GM19324 (cell line): ENCODE measurements around the gene RTN4.

ENCODE experiments used
- ATAC-seq: cut with Tn5 transposase; IDR thresholded peaks from one replicate; pipeline ENCODE4 v1.9.1; 2021; ENCODE audit warnings: mild to moderate bottlenecking, moderate library complexity; ENCODE audit not compliant: unreplicated experiment, low FRiP score

The RTN4 gene

DNA sequence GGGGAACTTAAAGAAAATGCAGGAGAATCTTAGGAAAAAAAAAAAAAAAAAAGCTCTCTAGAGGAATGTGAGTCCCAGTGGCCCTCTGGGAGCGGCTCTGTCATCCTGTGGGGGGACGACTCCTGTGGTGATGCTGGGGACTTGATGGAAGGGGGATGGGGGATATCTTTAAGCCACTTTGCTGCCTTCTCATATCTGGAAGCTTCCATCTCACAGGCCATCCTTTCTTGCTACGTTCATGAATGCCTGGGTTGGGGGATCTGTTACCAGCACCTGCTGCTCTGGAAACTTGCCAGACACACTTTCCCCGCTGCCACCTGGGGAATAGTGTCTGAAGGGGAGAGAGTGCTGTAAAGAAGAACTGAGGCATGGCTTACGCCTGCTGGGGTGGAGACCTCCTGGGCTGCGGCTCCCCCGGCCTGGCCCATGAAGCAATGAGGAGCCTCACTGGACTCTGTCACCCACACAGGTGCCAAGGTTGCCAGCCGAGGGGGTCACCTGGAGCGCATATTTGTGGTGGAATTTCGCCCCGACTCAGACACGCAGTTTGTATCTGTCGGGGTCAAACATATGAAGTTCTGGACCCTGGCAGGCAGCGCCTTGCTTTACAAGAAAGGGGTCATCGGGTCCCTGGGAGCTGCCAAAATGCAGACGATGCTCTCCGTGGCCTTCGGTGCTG, 92.8 kb downstream of the RTN4 start:
- ATAC-seq, result no peak

DNA sequence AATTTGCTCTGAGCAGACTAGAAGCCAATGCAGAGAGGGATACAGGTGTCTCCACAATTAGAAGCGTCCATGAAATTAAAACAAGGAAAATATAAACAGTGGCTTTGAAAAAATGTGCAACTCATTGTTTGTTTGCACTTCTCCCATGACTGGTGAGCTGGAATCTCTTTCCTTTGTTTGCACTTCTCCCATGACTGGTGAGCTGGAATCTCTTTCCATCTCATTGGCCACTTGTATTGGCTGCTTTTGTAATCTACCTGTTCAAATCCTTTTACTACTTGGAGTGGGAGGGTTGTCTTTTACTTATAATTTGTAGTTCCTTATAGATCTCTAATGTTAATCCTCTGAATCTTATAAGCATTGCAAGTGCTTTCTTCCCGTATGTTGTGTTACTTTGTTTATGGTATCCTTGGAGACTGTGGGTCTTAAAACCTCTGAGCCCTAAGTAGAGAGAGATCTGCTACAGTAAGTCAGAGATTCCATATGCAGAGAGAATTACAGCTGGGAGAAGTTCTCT, 94.1 kb downstream of the RTN4 start:
- ATAC-seq, result no peak

DNA sequence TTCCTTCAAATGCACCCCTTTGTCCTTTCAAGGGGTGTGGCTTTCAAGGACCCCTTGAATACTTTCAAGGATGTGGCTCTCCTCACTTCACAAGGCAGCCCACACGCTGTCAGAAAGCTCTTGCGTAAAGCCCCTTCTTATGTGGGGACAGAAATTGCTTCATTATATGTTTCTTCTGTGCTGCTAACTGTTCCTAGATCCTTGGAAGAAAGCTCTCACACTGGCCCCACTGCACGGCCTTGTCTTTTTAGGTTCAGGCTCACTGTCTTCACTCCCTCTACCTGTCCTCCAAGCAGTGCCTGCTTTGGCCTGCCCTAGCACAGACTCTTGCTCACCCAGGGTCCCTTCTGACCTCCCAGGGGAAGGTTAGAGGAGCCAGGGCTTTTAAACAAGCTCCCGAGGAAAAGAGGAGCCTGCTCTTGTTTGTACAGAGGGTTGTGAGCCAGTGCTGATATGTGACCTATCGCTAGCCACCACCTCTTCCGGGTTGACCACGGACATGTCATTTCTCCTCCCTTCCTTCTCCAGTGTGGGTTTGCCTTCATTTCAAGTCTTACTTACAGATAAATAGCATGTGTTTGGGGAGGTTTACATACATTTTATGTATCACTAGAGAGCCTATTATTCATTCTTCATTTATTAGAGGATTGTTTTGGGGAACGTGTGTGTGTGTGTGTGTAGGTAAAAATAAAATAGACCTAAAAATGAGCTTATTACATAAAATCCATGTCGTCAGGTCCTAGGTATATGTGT, 94.7 kb downstream of the RTN4 start:
- no peak for ATAC-seq

DNA sequence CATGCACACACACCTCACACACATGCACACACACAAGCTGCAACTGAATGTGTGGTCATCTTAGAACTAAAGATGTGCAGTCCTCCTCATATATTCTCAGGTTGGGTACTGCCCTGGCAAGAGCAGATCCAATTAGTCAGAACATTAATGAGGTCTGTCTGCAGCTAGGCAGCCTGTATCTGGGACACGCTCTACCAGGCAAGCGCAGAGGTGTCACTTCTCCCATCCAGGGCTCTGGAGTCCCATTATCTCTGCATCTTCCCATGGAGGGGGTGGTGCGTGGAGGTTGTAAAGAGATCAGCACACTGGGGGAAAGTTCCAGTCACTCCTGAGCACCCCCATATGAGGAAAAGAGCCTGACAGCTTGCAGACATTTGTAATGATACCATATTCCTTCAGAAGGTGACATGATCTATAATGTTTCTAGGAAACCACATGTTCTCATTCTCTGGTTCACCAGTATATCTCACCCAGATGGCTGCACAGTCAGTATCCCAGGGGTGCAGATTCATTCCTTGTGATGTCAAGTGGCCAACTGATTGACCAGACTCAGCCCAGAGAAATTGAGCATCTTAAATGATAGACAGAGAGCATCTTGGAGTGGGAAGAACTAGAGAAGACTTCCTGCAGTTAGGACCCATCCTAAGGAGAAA, 95.4 kb downstream of the RTN4 start:
- ATAC-seq, result no peak

DNA sequence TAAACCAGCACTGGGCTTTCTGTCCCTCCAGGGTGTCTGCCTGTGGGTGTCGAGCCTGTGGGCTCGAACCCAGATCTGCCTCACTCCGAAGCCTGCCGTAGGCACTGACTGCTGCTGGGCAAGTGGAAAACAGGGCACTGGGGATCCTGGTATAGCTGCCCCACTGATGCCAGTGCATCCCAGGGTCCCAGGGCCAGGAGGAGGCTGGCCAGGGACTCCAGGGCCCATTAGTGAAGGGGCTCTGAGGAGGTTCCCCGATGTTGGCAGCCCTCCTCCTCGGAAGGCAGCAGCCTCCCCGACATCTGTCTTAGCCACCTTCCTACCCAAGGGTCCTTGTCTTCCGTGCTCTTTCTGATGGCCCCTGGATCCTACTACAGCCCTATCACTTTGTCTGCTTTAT, 96.1 kb downstream of the RTN4 start:
- ATAC-seq, result no peak

DNA sequence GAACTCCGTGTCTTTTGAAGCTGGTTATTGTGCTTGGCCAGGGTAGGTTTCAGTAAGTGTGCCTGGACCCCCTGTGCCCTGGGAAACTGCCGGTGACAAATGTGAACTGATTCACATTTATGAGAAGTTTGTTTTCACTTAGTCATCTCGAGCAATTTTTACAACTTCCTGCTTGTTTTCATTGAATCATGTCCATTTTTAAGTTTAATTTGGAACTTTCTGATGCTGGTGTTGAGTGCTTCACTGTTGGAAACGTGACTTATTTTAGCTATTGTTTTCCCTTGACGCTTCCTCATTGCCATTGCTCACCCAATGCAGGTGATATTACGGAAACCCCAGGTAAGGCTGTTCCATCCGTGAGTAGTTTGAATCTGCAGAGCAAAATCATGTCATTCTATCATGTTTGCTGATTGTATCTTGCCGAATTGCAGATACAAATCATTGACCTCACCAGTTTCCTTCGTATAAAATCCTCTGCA, 97.2 kb downstream of the RTN4 start:
- ATAC-seq, result no peak

DNA sequence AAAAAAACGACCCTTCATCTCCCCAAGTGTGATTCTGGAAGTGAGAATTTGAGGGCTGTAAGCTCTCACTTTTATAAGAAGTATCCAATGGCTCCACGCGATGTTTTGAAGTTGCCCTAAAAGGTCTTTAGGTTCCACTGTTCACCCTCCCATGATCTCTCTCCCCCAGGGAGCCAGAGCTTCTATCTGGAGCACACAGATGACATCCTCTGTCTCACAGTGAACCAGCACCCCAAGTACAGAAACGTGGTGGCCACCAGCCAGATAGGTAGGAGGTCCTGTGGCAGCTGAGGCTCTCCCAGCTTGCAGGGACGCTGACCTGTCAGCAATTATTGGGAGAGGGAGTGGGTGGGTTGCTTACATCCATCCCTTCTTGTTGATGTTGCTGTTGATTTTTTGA, 97.8 kb downstream of the RTN4 start:
- ATAC-seq, result no peak

DNA sequence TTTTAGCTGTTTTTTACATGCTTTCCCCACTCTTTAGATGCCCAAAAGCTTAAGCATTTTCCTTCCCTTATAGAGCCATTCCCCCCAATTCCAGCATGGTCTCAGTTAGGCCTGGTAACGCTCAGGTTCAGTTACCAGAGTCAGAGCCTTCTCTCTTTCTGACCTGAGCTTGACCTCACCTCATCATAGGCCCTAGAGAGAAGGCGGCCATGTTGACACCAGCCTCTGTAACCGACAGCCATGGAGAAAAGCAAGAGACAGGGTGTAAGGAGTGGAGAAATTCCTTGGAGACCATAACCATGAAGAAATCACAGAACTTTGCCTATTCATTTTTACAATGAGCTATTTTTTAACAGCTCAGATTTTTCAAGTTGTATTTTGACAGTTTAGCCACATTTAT, 99.4 kb downstream of the RTN4 start:
- no peak for ATAC-seq

DNA sequence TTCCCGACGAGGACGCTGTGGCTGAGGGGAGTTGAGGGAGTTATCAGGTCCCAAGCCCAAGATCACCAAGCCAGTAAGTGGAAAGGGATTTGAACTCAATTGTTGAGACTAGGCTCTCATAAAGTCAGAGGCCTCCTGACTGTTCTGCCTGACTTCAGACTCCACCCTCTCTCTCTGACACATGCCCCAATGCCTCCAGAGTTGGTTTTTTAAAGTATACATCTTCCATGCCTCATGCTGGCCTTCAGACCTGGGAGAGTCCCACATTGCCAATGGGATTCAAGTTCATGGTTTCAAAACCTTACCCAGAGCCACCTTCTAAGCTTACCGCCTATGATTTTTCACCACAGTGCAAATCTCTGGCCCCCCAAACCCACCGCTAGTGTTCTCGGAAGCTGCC, 100.8 kb downstream of the RTN4 start:
- no peak for ATAC-seq

DNA sequence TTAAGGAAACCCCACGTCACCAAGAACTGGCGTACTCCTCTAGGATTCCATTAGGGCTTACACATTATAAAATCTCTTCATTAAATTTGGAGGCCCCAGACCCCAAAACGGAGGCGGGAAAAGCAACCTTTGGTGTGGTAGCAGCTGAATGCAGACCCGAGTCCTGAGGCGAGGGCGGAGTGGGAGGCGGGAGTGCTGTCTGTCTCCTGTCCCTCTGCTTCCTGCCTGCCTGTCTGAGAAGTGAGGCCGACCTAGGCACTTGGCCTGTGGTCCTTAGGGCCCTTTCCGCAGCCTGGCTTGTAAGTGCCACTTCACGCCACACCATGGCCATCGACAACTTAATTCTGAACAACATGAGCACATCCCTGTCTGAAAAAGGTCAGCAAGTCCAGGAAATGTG, 102.1 kb downstream of the RTN4 start:
- no peak for ATAC-seq

DNA sequence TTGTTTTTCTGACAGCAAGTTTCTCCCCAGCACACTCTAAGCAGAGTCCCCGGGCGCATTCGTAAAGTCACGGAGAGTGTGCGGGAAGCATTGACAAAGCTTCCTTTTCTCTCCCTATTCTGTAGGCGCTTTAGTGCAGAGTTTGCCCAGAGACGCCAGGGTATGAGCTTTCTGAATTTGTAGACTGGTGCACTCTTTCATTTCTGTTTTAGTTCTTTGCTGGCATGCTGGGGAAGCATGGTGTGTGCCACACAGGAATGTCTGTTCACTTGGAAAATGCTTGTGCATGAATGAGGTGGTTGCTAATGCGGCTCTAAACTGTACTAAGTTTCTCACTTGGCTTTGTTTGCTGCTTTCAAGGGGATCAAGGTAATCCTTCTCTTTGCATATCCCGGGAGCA, 102.6 kb downstream of the RTN4 start:
- ATAC-seq, result no peak

DNA sequence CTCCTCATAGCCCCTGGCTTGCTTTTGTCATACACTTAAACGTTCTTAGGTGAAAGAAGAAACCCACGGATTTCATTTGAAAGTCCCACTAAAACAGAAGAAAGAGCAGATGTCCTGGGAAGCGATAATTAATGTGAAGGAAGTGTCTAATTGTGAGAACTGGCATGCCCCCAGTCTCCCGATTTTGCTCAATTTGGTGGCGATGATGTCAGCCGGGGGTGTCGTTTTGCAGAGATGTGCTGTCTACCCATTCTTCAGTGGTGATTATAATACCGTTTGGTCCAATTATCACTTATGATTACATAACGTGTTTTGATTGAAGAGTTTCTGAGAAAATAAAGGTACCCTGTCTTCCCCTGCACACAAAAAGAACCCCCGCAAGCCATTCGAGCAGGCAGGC, 103.1 kb downstream of the RTN4 start:
- ATAC-seq, result no peak

DNA sequence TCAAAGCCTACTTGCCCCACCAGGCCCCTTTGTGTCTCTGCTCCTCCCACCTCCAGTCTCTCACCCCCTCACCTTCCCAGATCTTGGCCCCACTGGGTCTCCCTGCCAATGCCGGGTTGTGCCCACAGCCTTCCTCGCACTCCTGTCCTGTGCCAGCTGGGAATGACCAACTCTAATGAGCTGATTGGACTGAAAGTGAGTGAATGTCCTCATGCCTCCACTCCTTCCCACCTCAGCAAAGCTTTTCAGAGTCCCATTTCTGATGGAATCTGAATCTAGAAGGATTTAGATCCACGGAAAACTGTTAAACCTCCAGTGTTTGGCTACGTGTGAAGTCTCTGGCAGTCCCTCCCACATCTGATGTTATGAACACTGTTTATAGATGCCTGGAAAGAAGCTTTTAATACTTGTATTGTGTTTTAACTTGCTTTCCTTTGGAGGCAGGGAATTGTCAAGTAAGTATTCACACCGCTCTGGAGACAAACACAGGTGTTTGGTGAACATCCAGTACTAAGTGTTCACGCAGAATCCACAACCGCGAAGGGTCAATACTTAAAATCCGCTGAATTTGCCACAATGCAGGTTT, 103.9 kb downstream of the RTN4 start:
- no peak for ATAC-seq

DNA sequence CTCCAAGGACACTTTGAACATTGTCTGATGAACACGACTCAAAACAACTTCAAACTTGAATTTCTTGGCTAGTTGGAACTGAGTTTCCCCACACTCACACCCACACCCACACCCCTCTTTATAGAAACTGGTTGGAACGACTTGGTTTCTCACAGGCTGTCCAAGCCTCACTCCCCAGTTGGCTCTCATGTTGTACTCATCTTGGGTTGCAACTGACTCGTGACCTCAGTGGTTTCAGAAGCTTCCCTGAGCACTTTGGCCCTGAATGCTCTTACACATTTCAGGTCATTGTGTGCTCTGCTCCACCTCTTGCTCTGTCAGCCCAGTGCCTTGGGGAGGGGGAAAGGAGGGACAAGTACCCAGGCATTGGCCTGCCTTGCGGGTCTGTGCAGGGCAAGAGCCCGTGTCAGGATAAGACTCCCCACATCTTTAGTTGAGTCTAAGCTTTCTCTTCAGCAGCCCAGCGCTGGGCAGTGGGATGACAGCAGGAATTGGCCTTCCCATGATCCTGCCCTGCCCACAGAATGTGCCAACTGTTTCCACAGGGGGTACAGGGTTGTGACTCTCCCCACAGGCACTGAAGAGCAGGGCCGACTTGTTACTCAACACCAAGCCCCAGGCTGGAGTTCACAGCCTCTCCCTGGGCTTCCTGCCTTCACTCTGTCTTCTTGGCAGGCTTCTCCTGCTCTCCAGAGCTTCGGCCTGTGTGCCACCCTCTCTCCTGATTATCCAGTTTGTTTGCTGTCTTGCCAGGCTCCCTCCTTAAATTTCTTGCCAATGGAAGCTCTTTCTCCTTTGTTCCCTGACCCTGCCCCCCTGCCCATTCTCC, 104.6 kb downstream of the RTN4 start:
- no peak for ATAC-seq

DNA sequence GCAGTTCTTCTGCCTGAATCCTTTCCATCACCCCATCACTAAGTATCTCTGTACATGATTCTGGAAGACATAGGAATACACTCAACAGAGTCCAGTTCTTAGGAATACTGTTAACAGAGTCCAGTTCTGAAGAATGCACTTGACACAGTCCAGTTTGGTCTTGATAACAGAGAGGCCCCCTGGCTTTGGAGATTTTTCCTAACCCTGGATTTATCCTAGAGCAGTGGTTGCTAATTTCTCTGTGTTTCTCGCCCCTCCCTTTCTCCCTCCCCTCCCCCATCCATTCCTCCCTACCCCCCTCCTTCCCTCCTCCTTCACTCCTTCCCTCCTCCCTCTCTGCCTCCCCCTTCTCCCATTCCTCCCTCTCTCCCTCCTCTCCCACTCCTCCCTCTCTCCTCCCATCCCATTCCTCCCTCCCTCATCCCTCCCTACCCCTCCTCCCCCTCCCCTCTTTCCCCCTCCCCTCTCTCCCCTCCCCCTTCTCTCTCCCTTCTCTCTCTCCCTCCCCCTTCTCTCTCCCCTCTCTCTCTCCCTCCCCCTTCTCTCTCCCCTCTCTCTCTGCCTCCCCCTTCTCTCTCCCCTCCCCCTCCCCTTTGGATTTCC, 105.4 kb downstream of the RTN4 start:
- ATAC-seq, result no peak

DNA sequence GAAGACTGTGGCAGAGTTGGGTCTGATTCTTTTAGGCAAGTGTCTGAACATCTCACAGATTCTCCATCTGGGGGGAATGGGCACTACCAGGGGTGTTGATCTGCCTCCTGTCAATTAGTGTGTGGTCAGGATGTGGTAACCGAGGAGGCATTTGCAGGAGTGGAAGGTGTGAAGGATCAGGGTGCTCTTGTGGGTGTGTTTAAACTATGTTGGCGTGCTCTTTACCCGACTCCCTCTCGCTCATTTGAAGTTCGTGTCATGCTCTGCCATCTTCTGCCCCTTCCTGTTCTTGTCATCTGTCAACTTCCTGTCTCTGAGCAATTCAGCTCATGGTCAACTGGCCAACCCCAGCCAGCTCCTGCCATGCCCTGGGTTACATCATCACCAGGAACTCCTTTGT, 107.9 kb downstream of the RTN4 start:
- ATAC-seq, result no peak

DNA sequence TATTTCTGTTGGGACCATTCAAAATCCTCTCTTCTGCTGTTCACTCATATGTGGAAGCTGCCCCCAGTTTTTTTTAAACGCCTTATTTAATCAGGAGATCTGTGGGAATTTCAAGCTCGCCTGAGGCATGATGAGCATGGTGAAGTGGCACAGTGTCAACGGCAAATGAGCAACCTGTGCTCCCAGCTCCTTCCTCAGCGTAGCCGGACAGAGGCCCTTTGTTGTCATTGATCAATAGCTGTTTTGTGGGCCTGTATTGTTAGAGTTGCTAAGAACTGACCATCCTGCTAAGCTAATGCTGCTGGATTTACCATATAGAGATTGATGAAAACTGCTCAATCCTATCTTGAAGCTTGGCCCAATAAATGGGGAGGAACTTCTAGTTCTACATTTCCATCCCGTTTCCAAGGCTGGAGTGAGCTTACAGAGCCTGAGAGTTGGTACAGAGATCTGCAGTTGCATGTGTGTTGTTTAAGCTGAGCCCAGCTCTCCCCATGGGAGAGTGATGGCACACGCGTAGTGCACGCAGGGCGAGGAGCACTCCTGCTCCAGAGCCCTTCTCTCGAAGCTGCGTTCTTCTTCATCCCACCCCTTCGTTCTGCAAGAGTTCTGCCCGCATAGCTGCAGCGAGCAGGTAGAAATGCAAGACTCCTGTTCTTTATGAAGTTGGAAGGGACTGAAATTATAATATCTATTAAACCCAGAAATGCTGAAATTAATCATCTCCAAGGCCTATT, 108.8 kb downstream of the RTN4 start:
- no peak for ATAC-seq

DNA sequence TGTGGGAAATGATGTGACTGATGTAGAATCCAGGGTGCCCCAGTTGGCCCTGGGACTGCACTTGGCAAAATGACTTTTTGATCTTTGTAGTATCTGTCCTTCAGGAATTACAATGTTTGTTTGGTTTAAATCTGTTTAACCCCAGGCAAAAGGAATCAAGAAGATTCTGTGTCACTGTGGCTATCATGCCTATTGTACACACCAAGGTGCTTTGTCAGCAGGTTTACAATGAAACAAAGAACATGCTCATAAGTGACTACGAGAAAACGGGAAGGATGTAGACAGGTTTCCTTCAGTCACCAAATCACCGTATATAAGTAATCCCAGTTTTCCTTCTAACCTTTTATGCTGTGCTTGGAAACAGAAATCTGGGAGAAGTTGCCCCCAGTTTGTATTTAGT, 109.5 kb downstream of the RTN4 start:
- no peak for ATAC-seq

DNA sequence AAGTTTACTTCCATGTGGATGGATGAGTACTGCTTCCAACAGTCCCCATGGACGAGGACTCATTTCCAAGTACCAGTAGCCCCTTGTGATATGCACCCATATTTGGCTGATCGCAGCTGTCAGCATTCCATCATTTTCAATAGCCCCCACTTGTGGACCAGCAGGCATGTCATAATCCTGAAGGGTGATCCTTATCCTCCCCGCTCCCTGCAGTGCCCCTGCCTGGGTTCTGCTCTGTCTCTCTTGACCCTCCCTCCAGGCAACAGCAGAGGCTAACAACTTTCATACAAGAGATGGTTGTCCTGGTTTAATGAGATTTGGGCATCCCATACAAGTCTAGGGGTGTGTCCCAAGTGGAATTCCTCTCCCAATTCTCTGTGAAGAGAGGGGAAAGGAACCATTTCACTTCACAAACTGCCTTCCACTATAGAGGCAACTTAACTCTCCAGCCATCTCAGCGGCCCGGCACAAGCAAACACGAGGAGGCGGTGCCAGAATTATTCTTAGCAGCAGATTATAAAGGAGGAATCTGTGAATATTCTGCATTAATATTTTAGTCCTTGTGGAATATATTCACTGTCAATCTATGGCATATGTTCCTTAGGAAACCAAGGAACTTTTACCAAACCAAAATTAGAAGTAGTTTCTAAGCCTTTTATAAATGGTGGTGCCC, 110.7 kb downstream of the RTN4 start:
- no peak for ATAC-seq
